NOMO-1 treated with dmso at 0.1 percent for 144 hours (cell line): Measurements from ENCODE around the gene WFIKKN2.
"Not testable (repeated sequence)": the region's sequence is repeated elsewhere in the genome, so short reads cannot be mapped to it uniquely, and the experiment has no call there.

Experiments used
- DNase-seq: peaks from one replicate; lab custom pipeline; 2025; ENCODE audit not compliant: unreplicated experiment; lab: John Stamatoyannopoulos, UW

Gene WFIKKN2

GRCh38 chr17:50835301-50836234, at the start of gene WFIKKN2:
WFIKKN2 (plus strand) TSS chr17:50835586; CDS start chr17:50835938, 352 bp downstream.
- no peak for DNase-seq

GRCh38 chr17:50785946-50786570, 49.3 kb upstream of the WFIKKN2 start:
- no peak for DNase-seq

GRCh38 chr17:50787106-50787505, 48.3 kb upstream of the WFIKKN2 start:
- no peak for DNase-seq

GRCh38 chr17:50790618-50791017, 44.8 kb upstream of the WFIKKN2 start:
- no peak for DNase-seq

- DNase-seq: no peak
Measured at GRCh38 chr17:50792132-50792531, 43.3 kb upstream of the WFIKKN2 start.

GRCh38 chr17:50793007-50793406, 42.4 kb upstream of the WFIKKN2 start:
- no peak for DNase-seq

- DNase-seq: no peak
Measured at GRCh38 chr17:50794361-50794760, 41.0 kb upstream of the WFIKKN2 start.

GRCh38 chr17:50797135-50797810, 38.1 kb upstream of the WFIKKN2 start:
- no peak for DNase-seq

GRCh38 chr17:50798424-50799288, 36.7 kb upstream of the WFIKKN2 start:
- DNase-seq: no peak

GRCh38 chr17:50799582-50799981, 35.8 kb upstream of the WFIKKN2 start:
- DNase-seq: no peak

GRCh38 chr17:50800196-50800700, 35.1 kb upstream of the WFIKKN2 start:
- no peak for DNase-seq

- DNase-seq: no peak
Measured at GRCh38 chr17:50802609-50803571, 32.5 kb upstream of the WFIKKN2 start.

- no peak for DNase-seq
Measured at GRCh38 chr17:50803676-50804075, 31.7 kb upstream of the WFIKKN2 start.

- not testable (repeated sequence) for DNase-seq
Measured at GRCh38 chr17:50804749-50805475, 30.5 kb upstream of the WFIKKN2 start.

GRCh38 chr17:50805486-50805885, 29.9 kb upstream of the WFIKKN2 start:
- no peak for DNase-seq

GRCh38 chr17:50806141-50806643, 29.2 kb upstream of the WFIKKN2 start:
- DNase-seq: no peak

- DNase-seq: no peak
Measured at GRCh38 chr17:50807009-50807408, 28.4 kb upstream of the WFIKKN2 start.

- no peak for DNase-seq
Measured at GRCh38 chr17:50807675-50808074, 27.7 kb upstream of the WFIKKN2 start.

GRCh38 chr17:50808413-50808812, 27.0 kb upstream of the WFIKKN2 start:
- no peak for DNase-seq
